ENCODE results near the gene PACS2.

The PACS2 gene

GRCh38 chr14:105412771-105413543, 98.4 kb downstream of the PACS2 start:
- no peak for DNase-seq
- no peak overlapping the region for H2BK5ac ChIP-seq (ENCODE audit: low read depth, low read length, poor library complexity, severe bottlenecking)
- H3K9me3 ChIP-seq (ENCODE audit: control insufficient read depth, low read length), result no peaks in the 10 kb centered on the region
- H2BK15ac ChIP-seq (ENCODE audit: low read depth, poor library complexity, severe bottlenecking), result no peak overlapping the region
- peaks cover 22% of the 10 kb centered on the region for H3K4me1 ChIP-seq (ENCODE audit: control insufficient read depth, insufficient read depth, low read depth, low read length)
- no peak overlapping the region for H2AFZ ChIP-seq (ENCODE audit: low read depth, low read length)
- H3K27ac ChIP-seq (ENCODE audit: low read length, poor library complexity, severe bottlenecking), result no peak overlapping the region
- no peak overlapping the region for H2AK5ac ChIP-seq (ENCODE audit: low read length, severe bottlenecking)
- no peak overlapping the region for H3K4ac ChIP-seq (ENCODE audit: low read depth in 1 of 2, low read length in 2 of 2)
- H3K23ac ChIP-seq (ENCODE audit: low read length in 2 of 2), result no peak overlapping the region
- H3K79me1 ChIP-seq (replicated peaks; ENCODE audit: low read length, poor library complexity, severe bottlenecking), result no peaks in the 10 kb centered on the region
- no peak overlapping the region for H2BK12ac ChIP-seq (ENCODE audit: low read length in 2 of 2)
- no peak overlapping the region for H4K91ac ChIP-seq (ENCODE audit: low read length)
- WGBS, result 81% methylated on average over 8 of the region's 8 CpGs
- no peak overlapping the region for H4K8ac ChIP-seq (ENCODE audit: low read length)
- H2BK120ac ChIP-seq (ENCODE audit: low read depth, low read length), result no peak overlapping the region
- H3K4me2 ChIP-seq (ENCODE audit: low read length, poor library complexity, severe bottlenecking), result no peak overlapping the region
- H3K9ac ChIP-seq (ENCODE audit: low read length), result no peak overlapping the region
- no peak overlapping the region for H3K14ac ChIP-seq (ENCODE audit: low read length in 2 of 2)
- H3K18ac ChIP-seq (ENCODE audit: low read depth in 1 of 2, low read length in 2 of 2), result no peak overlapping the region
- H3K4me3 ChIP-seq (ENCODE audit: insufficient read depth in 1 of 2, low read depth in 1 of 2, low read length in 2 of 2), result no peak overlapping the region
- H3K36me3 ChIP-seq (ENCODE audit: control insufficient read depth in 1 of 2, insufficient read depth in 2 of 2, low read depth in 1 of 2, low read length in 2 of 2), result no peaks in the 10 kb centered on the region
- peaks cover 18 to 20% of the 10 kb centered on the region in 2 experiments for H3K27me3 ChIP-seq (ENCODE audit: control insufficient read depth in 1 of 2, insufficient read depth in 1 of 2, low read length in 2 of 2)

GRCh38 chr14:105413544-105413886, 99.0 kb downstream of the PACS2 start:
- no peak overlapping the region for H3K9ac ChIP-seq (ENCODE audit: low read length)
- peaks cover 23% of the 10 kb centered on the region for H3K4me1 ChIP-seq (ENCODE audit: control insufficient read depth, insufficient read depth, low read depth, low read length)
- no peak overlapping the region for H3K4me2 ChIP-seq (ENCODE audit: low read length, poor library complexity, severe bottlenecking)
- H3K4ac ChIP-seq (ENCODE audit: low read depth in 1 of 2, low read length in 2 of 2), result no peak overlapping the region
- H2BK5ac ChIP-seq (ENCODE audit: low read depth, low read length, poor library complexity, severe bottlenecking), result no peak overlapping the region
- H4K8ac ChIP-seq (ENCODE audit: low read length), result no peak overlapping the region
- H3K9me3 ChIP-seq (ENCODE audit: control insufficient read depth, low read length), result no peaks in the 10 kb centered on the region
- no peak overlapping the region for H2BK12ac ChIP-seq (ENCODE audit: low read length in 2 of 2)
- H3K36me3 ChIP-seq (ENCODE audit: control insufficient read depth in 1 of 2, insufficient read depth in 2 of 2, low read depth in 1 of 2, low read length in 2 of 2), result no peaks in the 10 kb centered on the region
- no peak overlapping the region for H3K18ac ChIP-seq (ENCODE audit: low read depth in 1 of 2, low read length in 2 of 2)
- no peak for DNase-seq
- H3K27me3 ChIP-seq (ENCODE audit: control insufficient read depth in 1 of 2, insufficient read depth in 1 of 2, low read length in 2 of 2), result peaks cover 18 to 20% of the 10 kb centered on the region in 2 experiments
- no peak overlapping the region for H4K91ac ChIP-seq (ENCODE audit: low read length)
- WGBS, result 100% methylated on average over 2 of the region's 2 CpGs
- no peak overlapping the region for H2AFZ ChIP-seq (ENCODE audit: low read depth, low read length)
- no peak overlapping the region for H3K27ac ChIP-seq (ENCODE audit: low read length, poor library complexity, severe bottlenecking)
- no peak overlapping the region for H2BK120ac ChIP-seq (ENCODE audit: low read depth, low read length)
- no peak overlapping the region for H3K4me3 ChIP-seq (ENCODE audit: insufficient read depth in 1 of 2, low read depth in 1 of 2, low read length in 2 of 2)
- no peaks in the 10 kb centered on the region for H3K79me1 ChIP-seq (replicated peaks; ENCODE audit: low read length, poor library complexity, severe bottlenecking)
- H2AK5ac ChIP-seq (ENCODE audit: low read length, severe bottlenecking), result no peak overlapping the region
- H2BK15ac ChIP-seq (ENCODE audit: low read depth, poor library complexity, severe bottlenecking), result no peak overlapping the region
- H3K23ac ChIP-seq (ENCODE audit: low read length in 2 of 2), result no peak overlapping the region
- no peak overlapping the region for H3K14ac ChIP-seq (ENCODE audit: low read length in 2 of 2)

GRCh38 chr14:105414456-105415371, 100.2 kb downstream of the PACS2 start:
- Histone ChIP-seq H4K8ac (ENCODE audit: low read length) (peak overlapping the region; percentile 93), H3K18ac (ENCODE audit: low read depth in 1 of 2, low read length in 2 of 2) (peak overlapping the region; percentile 78 to 83), H2AFZ (ENCODE audit: low read depth, low read length) (peak overlapping the region; percentile 29), H2BK5ac (ENCODE audit: low read depth, low read length, poor library complexity, severe bottlenecking) (no peak overlapping the region), H2BK120ac (ENCODE audit: low read depth, low read length) (no peak overlapping the region), H3K4me2 (ENCODE audit: low read length, poor library complexity, severe bottlenecking) (peak overlapping the region; percentile 72), H2BK15ac (ENCODE audit: low read depth, poor library complexity, severe bottlenecking) (peak overlapping the region; percentile 36), H3K4me1 (ENCODE audit: control insufficient read depth, insufficient read depth, low read depth, low read length) (peaks cover 32% of the 10 kb centered on the region), H3K14ac (ENCODE audit: low read length in 2 of 2) (peak overlapping the region in 1 of 2 experiments; percentile 69), H3K9ac (ENCODE audit: low read length) (peak overlapping the region; percentile 77), H4K91ac (ENCODE audit: low read length) (peak overlapping the region; percentile 70), H3K79me1 (replicated peaks; ENCODE audit: low read length, poor library complexity, severe bottlenecking) (peaks cover 5% of the 10 kb centered on the region), H3K23ac (ENCODE audit: low read length in 2 of 2) (no peak overlapping the region), H2AK5ac (ENCODE audit: low read length, severe bottlenecking) (no peak overlapping the region), H3K36me3 (ENCODE audit: control insufficient read depth in 1 of 2, insufficient read depth in 2 of 2, low read depth in 1 of 2, low read length in 2 of 2) (no peaks in the 10 kb centered on the region), H2BK12ac (ENCODE audit: low read length in 2 of 2) (no peak overlapping the region), H3K4me3 (ENCODE audit: insufficient read depth in 1 of 2, low read depth in 1 of 2, low read length in 2 of 2) (peak overlapping the region; percentile 61 to 63), H3K27ac (ENCODE audit: low read length, poor library complexity, severe bottlenecking) (no peak overlapping the region), H3K27me3 (ENCODE audit: control insufficient read depth in 1 of 2, insufficient read depth in 1 of 2, low read length in 2 of 2) (peaks cover 18 to 20% of the 10 kb centered on the region in 2 experiments), H3K4ac (ENCODE audit: low read depth in 1 of 2, low read length in 2 of 2) (peak overlapping the region; percentile 57 to 76), H3K9me3 (ENCODE audit: control insufficient read depth, low read length) (no peaks in the 10 kb centered on the region)
- WGBS, result 8% methylated on average over 63 of the region's 79 CpGs
- peak; percentile 66 for DNase-seq

Measured in mesenchymal stem cell (in vitro differentiated cells and primary cell).